ENCODE data around the gene CRTAC1.

Gene CRTAC1

GRCh38 chr10:97940534-97940933 lies 89.9 kb downstream of the CRTAC1 start:
- H3K27ac ChIP-seq (ENCODE audit: low read depth, low read length): no peak overlapping the region
- no peaks in the 10 kb centered on the region for H3K4me1 ChIP-seq (ENCODE audit: control insufficient read depth, insufficient read depth, low read length, unreplicated experiment)
- H2AFZ ChIP-seq (ENCODE audit: low read length, unreplicated experiment): no peak overlapping the region
- no peak overlapping the region for H3K4me3 ChIP-seq (ENCODE audit: low read depth, low read length)
- peaks cover 71% of the 10 kb centered on the region for H3K27me3 ChIP-seq (ENCODE audit: insufficient read depth, low read length)
- no peaks in the 10 kb centered on the region for H3K79me2 ChIP-seq (ENCODE audit: control insufficient read depth, insufficient read depth, low read length, unreplicated experiment)
- H3K36me3 ChIP-seq (ENCODE audit: insufficient read depth, low read length): no peaks in the 10 kb centered on the region

- no peaks in the 10 kb centered on the region for H3K36me3 ChIP-seq (ENCODE audit: insufficient read depth, low read length)
- no peak overlapping the region for H3K4me3 ChIP-seq (ENCODE audit: low read depth, low read length)
- H2AFZ ChIP-seq (ENCODE audit: low read length, unreplicated experiment): no peak overlapping the region
- no peak overlapping the region for H3K27ac ChIP-seq (ENCODE audit: low read depth, low read length)
- H3K27me3 ChIP-seq (ENCODE audit: insufficient read depth, low read length): peaks cover 69% of the 10 kb centered on the region
- H3K79me2 ChIP-seq (ENCODE audit: control insufficient read depth, insufficient read depth, low read length, unreplicated experiment): no peaks in the 10 kb centered on the region
- no peaks in the 10 kb centered on the region for H3K4me1 ChIP-seq (ENCODE audit: control insufficient read depth, insufficient read depth, low read length, unreplicated experiment)
These were observed 90.9 kb downstream of the CRTAC1 start for GRCh38 chr10:97939446-97939990.

DNA sequence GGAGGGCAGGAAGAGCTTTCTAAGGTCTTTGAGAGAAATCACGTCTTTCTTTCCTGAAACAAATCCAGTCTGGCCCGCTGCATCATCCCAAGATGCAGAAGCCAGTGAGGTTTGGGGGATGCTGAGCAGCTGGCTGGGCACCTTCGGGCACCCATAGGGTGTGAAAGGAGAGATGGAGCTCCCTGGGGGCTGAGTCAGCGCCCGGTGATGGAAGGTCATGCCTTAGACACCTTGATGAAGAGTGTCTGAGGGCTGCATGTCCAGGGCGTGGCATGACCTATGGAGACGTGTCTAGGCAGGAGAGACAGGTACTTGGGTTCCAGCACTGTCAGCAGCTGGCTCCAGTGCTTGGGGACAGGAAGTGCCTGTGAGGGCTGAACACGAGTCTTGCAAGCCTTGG lies 92.5 kb downstream of the CRTAC1 start:
- no peaks in the 10 kb centered on the region for H3K4me1 ChIP-seq (ENCODE audit: control insufficient read depth, insufficient read depth, low read length, unreplicated experiment)
- H3K27ac ChIP-seq (ENCODE audit: low read depth, low read length): no peak overlapping the region
- H3K27me3 ChIP-seq (ENCODE audit: insufficient read depth, low read length): peaks cover 82% of the 10 kb centered on the region
- no peak overlapping the region for H3K4me3 ChIP-seq (ENCODE audit: low read depth, low read length)
- H2AFZ ChIP-seq (ENCODE audit: low read length, unreplicated experiment): no peak overlapping the region
- H3K36me3 ChIP-seq (ENCODE audit: insufficient read depth, low read length): no peaks in the 10 kb centered on the region
- no peaks in the 10 kb centered on the region for H3K79me2 ChIP-seq (ENCODE audit: control insufficient read depth, insufficient read depth, low read length, unreplicated experiment)

GRCh38 chr10:97937054-97937453 lies 93.4 kb downstream of the CRTAC1 start:
- no peak overlapping the region for H3K27ac ChIP-seq (ENCODE audit: low read depth, low read length)
- H3K27me3 ChIP-seq (ENCODE audit: insufficient read depth, low read length): peaks cover 86% of the 10 kb centered on the region
- no peaks in the 10 kb centered on the region for H3K4me1 ChIP-seq (ENCODE audit: control insufficient read depth, insufficient read depth, low read length, unreplicated experiment)
- no peaks in the 10 kb centered on the region for H3K79me2 ChIP-seq (ENCODE audit: control insufficient read depth, insufficient read depth, low read length, unreplicated experiment)
- no peak overlapping the region for H3K4me3 ChIP-seq (ENCODE audit: low read depth, low read length)
- no peak overlapping the region for H2AFZ ChIP-seq (ENCODE audit: low read length, unreplicated experiment)
- no peaks in the 10 kb centered on the region for H3K36me3 ChIP-seq (ENCODE audit: insufficient read depth, low read length)

GRCh38 chr10:97936126-97936525 lies 94.3 kb downstream of the CRTAC1 start:
- Histone ChIP-seq H3K27me3 (ENCODE audit: insufficient read depth, low read length) (peaks cover 87% of the 10 kb centered on the region), H3K79me2 (ENCODE audit: control insufficient read depth, insufficient read depth, low read length, unreplicated experiment) (no peaks in the 10 kb centered on the region), H3K36me3 (ENCODE audit: insufficient read depth, low read length) (no peaks in the 10 kb centered on the region), H3K4me3 (ENCODE audit: low read depth, low read length) (no peak overlapping the region), H3K27ac (ENCODE audit: low read depth, low read length) (no peak overlapping the region), H3K4me1 (ENCODE audit: control insufficient read depth, insufficient read depth, low read length, unreplicated experiment) (no peaks in the 10 kb centered on the region), H2AFZ (ENCODE audit: low read length, unreplicated experiment) (no peak overlapping the region)

DNA sequence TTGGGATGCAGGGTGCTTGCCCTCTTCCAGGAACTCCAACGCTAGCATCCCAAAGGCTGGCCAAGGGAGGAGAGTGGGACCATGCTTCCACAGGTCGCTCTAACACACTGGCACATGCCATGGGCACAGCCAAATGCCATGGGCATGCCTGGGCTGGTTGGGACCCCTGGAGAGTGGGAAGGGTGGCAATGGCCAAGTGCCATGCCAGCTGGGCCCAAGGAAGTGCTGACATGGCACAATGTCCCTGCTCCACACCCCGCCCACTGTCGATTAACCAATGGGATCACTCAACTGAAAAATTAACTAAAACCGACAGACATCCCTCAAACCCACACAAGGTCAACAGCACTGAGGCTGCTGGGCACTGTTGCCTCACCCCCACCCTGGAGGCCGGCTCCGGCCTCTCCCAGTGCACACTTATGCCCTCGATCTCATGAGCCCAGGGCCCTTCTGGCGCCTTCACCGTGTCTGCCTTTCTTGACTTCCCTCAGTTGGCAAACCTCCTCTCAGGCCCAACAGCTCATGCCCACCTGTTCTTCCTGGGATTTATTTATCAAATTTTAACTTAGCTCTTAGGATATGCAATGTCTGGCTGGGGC lies 97.4 kb downstream of the CRTAC1 start:
- no peaks in the 10 kb centered on the region for H3K36me3 ChIP-seq (ENCODE audit: insufficient read depth, low read length)
- no peak overlapping the region for H3K4me3 ChIP-seq (ENCODE audit: low read depth, low read length)
- no peak overlapping the region for H2AFZ ChIP-seq (ENCODE audit: low read length, unreplicated experiment)
- H3K4me1 ChIP-seq (ENCODE audit: control insufficient read depth, insufficient read depth, low read length, unreplicated experiment): no peaks in the 10 kb centered on the region
- H3K79me2 ChIP-seq (ENCODE audit: control insufficient read depth, insufficient read depth, low read length, unreplicated experiment): no peaks in the 10 kb centered on the region
- H3K27ac ChIP-seq (ENCODE audit: low read depth, low read length): no peak overlapping the region
- peaks cover 90% of the 10 kb centered on the region for H3K27me3 ChIP-seq (ENCODE audit: insufficient read depth, low read length)

- H3K27me3 ChIP-seq (ENCODE audit: insufficient read depth, low read length): peaks cover 90% of the 10 kb centered on the region
- H3K36me3 ChIP-seq (ENCODE audit: insufficient read depth, low read length): no peaks in the 10 kb centered on the region
- H3K27ac ChIP-seq (ENCODE audit: low read depth, low read length): no peak overlapping the region
- no peak overlapping the region for H3K4me3 ChIP-seq (ENCODE audit: low read depth, low read length)
- no peaks in the 10 kb centered on the region for H3K79me2 ChIP-seq (ENCODE audit: control insufficient read depth, insufficient read depth, low read length, unreplicated experiment)
- no peak overlapping the region for H2AFZ ChIP-seq (ENCODE audit: low read length, unreplicated experiment)
- H3K4me1 ChIP-seq (ENCODE audit: control insufficient read depth, insufficient read depth, low read length, unreplicated experiment): no peaks in the 10 kb centered on the region
These were observed 99.4 kb downstream of the CRTAC1 start for GRCh38 chr10:97931041-97931440.

DNA sequence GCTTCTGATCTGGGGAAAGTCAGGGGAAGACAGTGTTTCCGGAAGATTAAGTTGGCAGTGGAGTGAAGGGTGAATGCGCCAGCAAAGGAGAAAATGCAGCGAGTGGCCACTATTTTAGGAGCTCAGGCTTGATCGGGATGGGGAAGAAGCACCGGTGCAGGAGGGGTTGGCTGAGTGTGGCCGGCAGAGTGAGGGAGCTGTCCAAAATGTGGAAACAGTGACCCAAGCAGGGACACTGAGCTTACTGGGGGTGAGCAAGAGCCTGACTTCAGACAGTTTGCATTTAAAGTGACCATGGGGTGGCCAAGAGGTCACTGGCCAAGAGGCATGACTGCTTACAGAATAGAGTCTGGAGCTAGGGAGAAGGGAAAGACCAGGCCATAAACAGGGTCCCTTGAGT lies 101.5 kb downstream of the CRTAC1 start:
- no peaks in the 10 kb centered on the region for H3K36me3 ChIP-seq (ENCODE audit: insufficient read depth, low read length)
- H3K79me2 ChIP-seq (ENCODE audit: control insufficient read depth, insufficient read depth, low read length, unreplicated experiment): no peaks in the 10 kb centered on the region

GRCh38 chr10:97927622-97928021 lies 102.8 kb downstream of the CRTAC1 start:
- no peaks in the 10 kb centered on the region for H3K4me1 ChIP-seq (ENCODE audit: control insufficient read depth, insufficient read depth, low read length, unreplicated experiment)
- no peak overlapping the region for H3K27ac ChIP-seq (ENCODE audit: low read depth, low read length)
- H3K36me3 ChIP-seq (ENCODE audit: insufficient read depth, low read length): no peaks in the 10 kb centered on the region
- H2AFZ ChIP-seq (ENCODE audit: low read length, unreplicated experiment): no peak overlapping the region
- peaks cover 92% of the 10 kb centered on the region for H3K27me3 ChIP-seq (ENCODE audit: insufficient read depth, low read length)
- no peaks in the 10 kb centered on the region for H3K79me2 ChIP-seq (ENCODE audit: control insufficient read depth, insufficient read depth, low read length, unreplicated experiment)
- no peak overlapping the region for H3K4me3 ChIP-seq (ENCODE audit: low read depth, low read length)

More for the DNA sequence above, 101.5 kb downstream of the CRTAC1 start:
- no peak overlapping the region for H3K27ac ChIP-seq (ENCODE audit: low read depth, low read length)
- no peak overlapping the region for H3K4me3 ChIP-seq (ENCODE audit: low read depth, low read length)
- peaks cover 89% of the 10 kb centered on the region for H3K27me3 ChIP-seq (ENCODE audit: insufficient read depth, low read length)
- H3K4me1 ChIP-seq (ENCODE audit: control insufficient read depth, insufficient read depth, low read length, unreplicated experiment): no peaks in the 10 kb centered on the region
- H2AFZ ChIP-seq (ENCODE audit: low read length, unreplicated experiment): no peak overlapping the region

DNA sequence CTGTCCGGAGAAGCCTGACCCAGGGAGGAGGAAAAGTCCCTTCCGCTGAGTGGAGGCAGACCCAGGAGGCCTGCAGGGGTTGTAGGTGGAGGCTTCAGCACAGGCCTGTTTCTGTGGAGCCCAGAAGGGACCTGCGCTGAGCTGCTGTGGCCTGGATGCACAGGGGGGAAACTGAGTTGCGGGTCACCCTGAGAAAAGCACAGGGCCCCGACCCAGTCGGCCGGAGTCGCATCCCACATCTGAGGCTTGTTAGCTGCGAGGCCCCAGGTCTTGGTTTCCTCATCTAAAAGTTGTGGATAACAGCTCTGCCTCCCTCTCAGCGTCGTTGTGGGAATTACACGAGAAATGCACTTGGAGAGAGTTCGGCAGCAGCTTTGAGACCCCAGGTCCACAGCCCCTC lies 104.4 kb downstream of the CRTAC1 start:
- Histone ChIP-seq H3K27ac (ENCODE audit: low read depth, low read length) (no peak overlapping the region), H2AFZ (ENCODE audit: low read length, unreplicated experiment) (no peak overlapping the region), H3K4me1 (ENCODE audit: control insufficient read depth, insufficient read depth, low read length, unreplicated experiment) (no peaks in the 10 kb centered on the region), H3K4me3 (ENCODE audit: low read depth, low read length) (no peak overlapping the region), H3K27me3 (ENCODE audit: insufficient read depth, low read length) (peaks cover 81% of the 10 kb centered on the region), H3K79me2 (ENCODE audit: control insufficient read depth, insufficient read depth, low read length, unreplicated experiment) (no peaks in the 10 kb centered on the region), H3K36me3 (ENCODE audit: insufficient read depth, low read length) (no peaks in the 10 kb centered on the region)

- H3K79me2 ChIP-seq (ENCODE audit: control insufficient read depth, insufficient read depth, low read length, unreplicated experiment): no peaks in the 10 kb centered on the region
- no peaks in the 10 kb centered on the region for H3K36me3 ChIP-seq (ENCODE audit: insufficient read depth, low read length)
- H3K4me3 ChIP-seq (ENCODE audit: low read depth, low read length): no peak overlapping the region
- no peak overlapping the region for H3K27ac ChIP-seq (ENCODE audit: low read depth, low read length)
- no peaks in the 10 kb centered on the region for H3K4me1 ChIP-seq (ENCODE audit: control insufficient read depth, insufficient read depth, low read length, unreplicated experiment)
- H2AFZ ChIP-seq (ENCODE audit: low read length, unreplicated experiment): no peak overlapping the region
- peaks cover 80% of the 10 kb centered on the region for H3K27me3 ChIP-seq (ENCODE audit: insufficient read depth, low read length)
These were observed 105.0 kb downstream of the CRTAC1 start for GRCh38 chr10:97925308-97925938.
